GM19351 (cell line): ENCODE results near the gene DNAH7.

Experiments used
- ATAC-seq: cut with Tn5 transposase; IDR thresholded peaks from one replicate; pipeline ENCODE4 v1.9.1; 2021; ENCODE audit warnings: mild to moderate bottlenecking, moderate library complexity; ENCODE audit not compliant: unreplicated experiment

DNAH7 gene

GRCh38 chr2:196079052-196079451 is 10.4 kb upstream of the DNAH7 start:
- ATAC-seq: no peak

GRCh38 chr2:196077821-196078220 is 9.2 kb upstream of the DNAH7 start:
- no peak for ATAC-seq

GRCh38 chr2:196076778-196077568 is 8.3 kb upstream of the DNAH7 start:
- ATAC-seq: peak; percentile 67

GRCh38 chr2:196075196-196075595 is 6.6 kb upstream of the DNAH7 start:
- ATAC-seq: no peak

GRCh38 chr2:196074631-196075030 is 6.0 kb upstream of the DNAH7 start:
- ATAC-seq: no peak

- ATAC-seq: no peak
Measured at GRCh38 chr2:196073521-196073920, 4.9 kb upstream of the DNAH7 start.

GRCh38 chr2:196067088-196067382 is 1.6 kb downstream of the DNAH7 start:
- no peak for ATAC-seq

- no peak for ATAC-seq
Measured at GRCh38 chr2:196066291-196067087, 2.1 kb downstream of the DNAH7 start.

- no peak for ATAC-seq
Measured at GRCh38 chr2:196063773-196064172, 4.9 kb downstream of the DNAH7 start.

GRCh38 chr2:196059491-196059960 is 9.1 kb downstream of the DNAH7 start:
- no peak for ATAC-seq

GRCh38 chr2:196054631-196055030 is 14.0 kb downstream of the DNAH7 start:
- no peak for ATAC-seq

- ATAC-seq: peak; percentile 70
Measured at GRCh38 chr2:196046123-196046917, 22.3 kb downstream of the DNAH7 start.

- no peak for ATAC-seq
Measured at GRCh38 chr2:196041786-196042185, 26.9 kb downstream of the DNAH7 start.

- ATAC-seq: no peak
Measured at GRCh38 chr2:196040218-196040617, 28.4 kb downstream of the DNAH7 start.

GRCh38 chr2:196036442-196036841 is 32.2 kb downstream of the DNAH7 start:
- no peak for ATAC-seq

- ATAC-seq: no peak
Measured at GRCh38 chr2:196018037-196018436, 50.6 kb downstream of the DNAH7 start.

- ATAC-seq: no peak
Measured at GRCh38 chr2:196012314-196012713, 56.3 kb downstream of the DNAH7 start.

- no peak for ATAC-seq
Measured at GRCh38 chr2:196000551-196000950, 68.1 kb downstream of the DNAH7 start.

GRCh38 chr2:195998070-195998469 is 70.6 kb downstream of the DNAH7 start:
- ATAC-seq: no peak

- no peak for ATAC-seq
Measured at GRCh38 chr2:195995499-195995898, 73.1 kb downstream of the DNAH7 start.

GRCh38 chr2:195993623-195994022 is 75.0 kb downstream of the DNAH7 start:
- no peak for ATAC-seq
